ENCODE data around the gene NT5C3A.
"Not testable (repeated sequence)": the region's sequence is repeated elsewhere in the genome, so short reads cannot be mapped to it uniquely, and the experiment has no call there.

The NT5C3A gene

GRCh38 chr7:32979246-32979645 lies 83.3 kb downstream of the NT5C3A start:
- peak; percentile 45 for DNase-seq (ENCODE audit: low spot score)

DNA sequence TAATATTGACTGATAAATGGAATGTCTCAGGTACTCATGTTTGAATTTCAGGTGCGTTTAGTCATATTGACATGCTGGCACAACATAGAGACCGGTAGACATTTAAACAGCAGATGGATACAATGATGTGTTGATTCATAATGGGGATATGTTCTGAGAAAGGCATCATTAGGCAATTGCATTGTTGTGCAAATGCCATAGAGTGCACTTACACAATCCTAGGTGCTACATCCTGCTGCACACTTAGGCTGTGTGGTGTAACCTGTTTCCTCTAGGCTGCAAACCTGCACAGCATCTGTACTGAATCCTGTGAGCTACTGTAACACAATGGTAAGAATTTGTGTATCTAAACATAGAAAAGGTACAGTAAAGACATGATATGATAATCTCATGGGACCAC lies 85.4 kb downstream of the NT5C3A start:
- DNase-seq (ENCODE audit: low spot score), result not testable (repeated sequence)

- DNase-seq (ENCODE audit: low spot score), result not testable (repeated sequence)
Measured at GRCh38 chr7:32971967-32972366, 90.6 kb downstream of the NT5C3A start.

- not testable (repeated sequence) for DNase-seq (ENCODE audit: low spot score)
Measured at GRCh38 chr7:32967268-32967582, 95.4 kb downstream of the NT5C3A start.

DNA sequence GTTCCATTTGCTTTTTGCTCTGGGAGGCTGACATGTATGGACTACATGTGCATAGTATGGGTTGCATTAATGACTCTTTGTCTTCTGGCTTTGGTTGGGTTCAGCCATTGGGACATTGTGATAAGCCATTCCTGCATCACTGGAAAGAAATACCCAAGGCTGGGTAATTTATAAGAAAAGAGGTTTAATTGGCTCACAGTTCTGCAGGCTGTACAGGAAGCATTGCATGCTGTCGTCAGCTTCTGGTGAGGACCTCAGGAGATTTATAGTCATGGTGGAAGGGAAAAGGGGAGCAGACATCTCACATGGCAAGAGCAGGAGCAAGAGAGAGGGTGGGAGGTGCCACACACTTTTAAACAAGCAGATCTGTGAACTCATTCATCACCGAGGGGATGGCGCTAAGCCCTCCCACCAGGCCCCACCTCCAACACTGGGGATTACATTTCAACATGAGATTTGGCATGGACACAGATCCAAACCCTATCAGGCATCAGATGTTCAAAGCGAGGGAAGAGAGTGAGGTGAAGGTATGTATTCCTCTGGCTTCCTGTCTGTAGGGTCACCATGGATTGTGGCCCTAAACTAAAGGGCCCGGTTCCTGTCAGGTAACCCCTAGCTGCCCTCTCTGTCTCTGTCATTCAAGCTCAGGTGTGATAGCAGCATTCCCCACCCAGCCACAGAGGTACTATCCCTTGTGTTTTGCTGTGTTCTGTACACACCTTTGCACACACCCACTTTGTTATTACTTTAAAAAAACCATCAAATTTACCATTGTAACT lies 95.9 kb downstream of the NT5C3A start:
- DNase-seq (ENCODE audit: low spot score), result not testable (repeated sequence)

DNA sequence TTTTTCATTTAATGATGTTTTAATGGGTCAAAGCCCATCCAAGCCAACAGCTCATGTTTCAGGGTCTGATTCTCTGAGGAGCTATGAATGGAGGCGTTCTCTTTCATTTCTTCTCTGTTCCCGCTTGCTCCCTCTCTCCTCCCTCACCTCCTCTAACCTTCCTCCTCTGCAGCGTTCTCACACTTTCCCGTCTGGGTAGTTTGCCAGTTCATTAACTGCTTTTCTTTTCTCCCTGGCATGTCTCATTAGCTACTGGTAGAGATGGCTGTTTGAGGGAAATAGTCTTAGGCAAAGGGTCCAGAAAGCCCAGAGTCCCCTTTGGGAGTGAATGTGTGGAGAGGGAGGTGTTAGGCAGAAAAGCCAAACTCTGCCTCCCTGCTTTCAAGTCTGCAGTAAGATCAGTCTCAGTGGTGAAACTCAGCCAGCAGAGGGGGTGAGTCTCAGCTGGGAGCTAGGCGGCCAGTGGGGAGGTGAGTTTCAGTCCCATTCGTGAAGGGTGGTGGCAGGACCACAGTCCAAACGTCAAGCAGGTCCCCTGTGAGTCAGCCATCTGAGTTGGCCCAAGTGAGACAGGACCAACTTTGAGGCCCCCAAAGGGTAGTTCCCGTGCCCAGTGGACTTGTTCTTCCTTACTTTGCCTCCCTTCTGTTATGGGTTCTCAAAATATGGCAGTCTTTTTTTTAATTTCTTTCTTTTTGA lies 98.0 kb downstream of the NT5C3A start:
- not testable (repeated sequence) for DNase-seq (ENCODE audit: low spot score)
